ENCODE results near the gene CXCR1. TPM values are rescaled to one million over a fixed set of nuclear protein-coding genes. Genes with fewer than 3 reads are reported as not detected.
A peak's percentile ranks its signal among the peaks of the same experiment; 100 is the strongest.

CXCR1 gene
- total RNA-seq, 5 donors from 2014 or later (not counting 1 experiment from before 2014, with no cell fraction given) = 0.12 to 0.25 (median 0.18) TPM; not detected in 1

GRCh38 chr2:218169757-218170546 is 3.2 kb upstream of the CXCR1 start:
- CTCF ChIA-PET = no interaction called here

GRCh38 chr2:218168635-218169462 is 2.1 kb upstream of the CXCR1 start:
- Histone ChIP-seq H3K27me3 (replicated peaks in 1 of 2; ENCODE audit: control insufficient read depth in 2 of 2, extremely low read depth in 1 of 2, insufficient read depth in 2 of 2, low read length in 1 of 2) (peaks cover 0 to 11% of the 10 kb centered on the region in 2 experiments), H3K9me3 (no peaks in the 10 kb centered on the region), H3K27ac (ENCODE audit: low read length) (no peak overlapping the region), H3K4me3 (ENCODE audit: control insufficient read depth in 1 of 2, extremely low read depth in 1 of 2, low read length in 1 of 2) (no peak overlapping the region), H3K4me1 (ENCODE audit: control insufficient read depth in 1 of 2, extremely low read depth in 1 of 2, insufficient read depth in 2 of 2, low read length in 2 of 2) (peaks cover 9 to 34% of the 10 kb centered on the region in 2 experiments), H3K36me3 (ENCODE audit: control insufficient read depth in 2 of 2, extremely low read depth in 1 of 2, insufficient read depth in 1 of 2, low read length in 1 of 2) (no peaks in the 10 kb centered on the region)
- WGBS (ENCODE audit: insufficient coverage) = 100% methylated on average over 1 of the region's 9 CpGs
- Mint-ChIP-seq H3K36me3 (no peaks in the 10 kb centered on the region), H3K4me1 (peaks cover 33 to 42% (median 39%) of the 10 kb centered on the region in 3 donors), H3K27ac (no peak overlapping the region), H3K27me3 (peaks cover 8 to 9% of the 10 kb centered on the region in 2 donors), H3K9me3 (no peaks in the 10 kb centered on the region), H3K4me3 (no peak overlapping the region)
- ATAC-seq (replicated peaks in 1 of 4) = peak; percentile 41 to 71 (median 51)
- POLR2A ChIA-PET = no interaction called here
- CTCF ChIA-PET = interaction anchor here (1.4 to 2.8 kb wide), 2 partner anchors 61 to 133 kb away, joined by 4 to 16 read pairs; no protein-coding TSS in a partner anchor
- peak; percentile 31 to 82 (median 63) for DNase-seq

More at GRCh38 chr2:218169757-218170546, 3.2 kb upstream of the CXCR1 start:
- H3K27me3 ChIP-seq (replicated peaks in 1 of 2; ENCODE audit: control insufficient read depth in 2 of 2, extremely low read depth in 1 of 2, insufficient read depth in 2 of 2, low read length in 1 of 2) = peaks cover 0 to 11% of the 10 kb centered on the region in 2 experiments
- no peaks in the 10 kb centered on the region for H3K9me3 Mint-ChIP-seq
- H3K27ac ChIP-seq (ENCODE audit: low read length) = no peak overlapping the region
- H3K4me1 ChIP-seq (ENCODE audit: control insufficient read depth in 1 of 2, extremely low read depth in 1 of 2, insufficient read depth in 2 of 2, low read length in 2 of 2) = peaks cover 9 to 34% of the 10 kb centered on the region in 2 experiments
- no CpG with 5 or more reads among the region's 5 CpGs for WGBS (ENCODE audit: insufficient coverage)
- peaks cover 33 to 42% (median 39%) of the 10 kb centered on the region in 3 donors for H3K4me1 Mint-ChIP-seq
- H3K36me3 Mint-ChIP-seq = no peaks in the 10 kb centered on the region
- peaks cover 5 to 8% of the 10 kb centered on the region in 2 donors for H3K27me3 Mint-ChIP-seq
- no peak overlapping the region for H3K27ac Mint-ChIP-seq
- POLR2A ChIA-PET = no interaction called here
- no peaks in the 10 kb centered on the region for H3K9me3 ChIP-seq
- no peak overlapping the region for H3K4me3 Mint-ChIP-seq
- ATAC-seq (replicated peaks in 1 of 4) (no peak), DNase-seq (no peak)
- H3K36me3 ChIP-seq (ENCODE audit: control insufficient read depth in 2 of 2, extremely low read depth in 1 of 2, insufficient read depth in 1 of 2, low read length in 1 of 2) = no peaks in the 10 kb centered on the region
- H3K4me3 ChIP-seq (ENCODE audit: control insufficient read depth in 1 of 2, extremely low read depth in 1 of 2, low read length in 1 of 2) = no peak overlapping the region

GRCh38 chr2:218168016-218168415 is 1.3 kb upstream of the CXCR1 start:
- H3K9me3 ChIP-seq = no peaks in the 10 kb centered on the region
- peaks cover 9 to 34% of the 10 kb centered on the region in 2 experiments for H3K4me1 ChIP-seq (ENCODE audit: control insufficient read depth in 1 of 2, extremely low read depth in 1 of 2, insufficient read depth in 2 of 2, low read length in 2 of 2)
- H3K36me3 ChIP-seq (ENCODE audit: control insufficient read depth in 2 of 2, extremely low read depth in 1 of 2, insufficient read depth in 1 of 2, low read length in 1 of 2) = no peaks in the 10 kb centered on the region
- WGBS (ENCODE audit: insufficient coverage) = 89% methylated on average over 1 of the region's 1 CpG
- ChIA-PET POLR2A (no interaction called here), CTCF (interaction anchor here (1.4 to 2.8 kb wide), 3 partner anchors 62 to 134 kb away, joined by 4 to 16 read pairs (median 8); no protein-coding TSS in a partner anchor)
- ATAC-seq (replicated peaks in 1 of 4) (no peak), DNase-seq (no peak)
- peak overlapping the region in 1 of 3 donors; percentile 74 for H3K4me3 Mint-ChIP-seq
- H3K27me3 ChIP-seq (replicated peaks in 1 of 2; ENCODE audit: control insufficient read depth in 2 of 2, extremely low read depth in 1 of 2, insufficient read depth in 2 of 2, low read length in 1 of 2) = peaks cover 0 to 18% of the 10 kb centered on the region in 2 experiments
- no peaks in the 10 kb centered on the region for H3K36me3 Mint-ChIP-seq
- H3K27me3 Mint-ChIP-seq = peaks cover 8 to 9% of the 10 kb centered on the region in 2 donors
- no peaks in the 10 kb centered on the region for H3K9me3 Mint-ChIP-seq
- no peak overlapping the region for H3K4me3 ChIP-seq (ENCODE audit: control insufficient read depth in 1 of 2, extremely low read depth in 1 of 2, low read length in 1 of 2)
- H3K4me1 Mint-ChIP-seq = peaks cover 33 to 42% (median 39%) of the 10 kb centered on the region in 3 donors
- no peak overlapping the region for H3K27ac ChIP-seq (ENCODE audit: low read length)
- H3K27ac Mint-ChIP-seq = no peak overlapping the region

GRCh38 chr2:218162814-218163213 is 3.9 kb downstream of the CXCR1 start:
- no peak for ATAC-seq (replicated peaks in 1 of 4)
- H3K27me3 Mint-ChIP-seq = peaks cover 3 to 4% of the 10 kb centered on the region in 2 donors
- WGBS (ENCODE audit: insufficient coverage) = 78% methylated on average over 1 of the region's 1 CpG

GRCh38 chr2:218161644-218162043 is 5.1 kb downstream of the CXCR1 start:
- no peaks in the 10 kb centered on the region for H3K36me3 ChIP-seq (ENCODE audit: control insufficient read depth in 2 of 2, extremely low read depth in 1 of 2, insufficient read depth in 1 of 2, low read length in 1 of 2)
- Mint-ChIP-seq H3K27ac (no peak overlapping the region), H3K4me1 (peaks cover 10 to 11% (median 11%) of the 10 kb centered on the region in 3 donors), H3K9me3 (no peaks in the 10 kb centered on the region), H3K4me3 (no peak overlapping the region), H3K27me3 (peaks cover 4% of the 10 kb centered on the region in 2 donors), H3K36me3 (no peaks in the 10 kb centered on the region)
- ATAC-seq (replicated peaks in 1 of 4) = no peak
- no peak overlapping the region for H3K27ac ChIP-seq (ENCODE audit: low read length)
- POLR2A ChIA-PET = no interaction called here
- no peak for DNase-seq
- CTCF ChIA-PET = no interaction called here
- H3K4me1 ChIP-seq (ENCODE audit: control insufficient read depth in 1 of 2, extremely low read depth in 1 of 2, insufficient read depth in 2 of 2, low read length in 2 of 2) = peaks cover 2 to 9% of the 10 kb centered on the region in 2 experiments
- peaks cover 0 to 13% of the 10 kb centered on the region in 2 experiments for H3K27me3 ChIP-seq (replicated peaks in 1 of 2; ENCODE audit: control insufficient read depth in 2 of 2, extremely low read depth in 1 of 2, insufficient read depth in 2 of 2, low read length in 1 of 2)
- 100% methylated on average over 1 of the region's 2 CpGs for WGBS (ENCODE audit: insufficient coverage)
- no peak overlapping the region for H3K4me3 ChIP-seq (ENCODE audit: control insufficient read depth in 1 of 2, extremely low read depth in 1 of 2, low read length in 1 of 2)
- no peaks in the 10 kb centered on the region for H3K9me3 ChIP-seq

More at GRCh38 chr2:218162814-218163213, 3.9 kb downstream of the CXCR1 start:
- Histone ChIP-seq H3K27ac (ENCODE audit: low read length) (no peak overlapping the region), H3K27me3 (replicated peaks in 1 of 2; ENCODE audit: control insufficient read depth in 2 of 2, extremely low read depth in 1 of 2, insufficient read depth in 2 of 2, low read length in 1 of 2) (peaks cover 0 to 11% of the 10 kb centered on the region in 2 experiments), H3K4me3 (ENCODE audit: control insufficient read depth in 1 of 2, extremely low read depth in 1 of 2, low read length in 1 of 2) (no peak overlapping the region), H3K4me1 (ENCODE audit: control insufficient read depth in 1 of 2, extremely low read depth in 1 of 2, insufficient read depth in 2 of 2, low read length in 2 of 2) (peaks cover 9 to 20% of the 10 kb centered on the region in 2 experiments), H3K36me3 (ENCODE audit: control insufficient read depth in 2 of 2, extremely low read depth in 1 of 2, insufficient read depth in 1 of 2, low read length in 1 of 2) (no peaks in the 10 kb centered on the region), H3K9me3 (no peaks in the 10 kb centered on the region)
- Mint-ChIP-seq H3K27ac (no peak overlapping the region), H3K9me3 (no peaks in the 10 kb centered on the region), H3K4me3 (no peak overlapping the region), H3K36me3 (no peaks in the 10 kb centered on the region), H3K4me1 (peaks cover 21 to 23% (median 22%) of the 10 kb centered on the region in 3 donors)
- ChIA-PET CTCF (interaction anchor here (0.6 to 0.7 kb wide), 3 partner anchors 81 to 538 kb away, joined by 3 to 5 read pairs (median 4); no protein-coding TSS in a partner anchor), POLR2A (no interaction called here)
- DNase-seq = no peak

- Mint-ChIP-seq H3K36me3 (no peaks in the 10 kb centered on the region), H3K4me1 (no peaks in the 10 kb centered on the region), H3K27me3 (peaks cover 0 to 4% of the 10 kb centered on the region in 2 donors), H3K9me3 (no peaks in the 10 kb centered on the region), H3K27ac (no peak overlapping the region), H3K4me3 (no peak overlapping the region)
- H3K4me1 ChIP-seq (ENCODE audit: control insufficient read depth in 1 of 2, extremely low read depth in 1 of 2, insufficient read depth in 2 of 2, low read length in 2 of 2) = no peaks in the 10 kb centered on the region
- POLR2A ChIA-PET = no interaction called here
- 100% methylated on average over 1 of the region's 7 CpGs for WGBS (ENCODE audit: insufficient coverage)
- no peak for DNase-seq
- CTCF ChIA-PET = no interaction called here
- H3K27ac ChIP-seq (ENCODE audit: low read length) = no peak overlapping the region
- no peaks in the 10 kb centered on the region for H3K36me3 ChIP-seq (ENCODE audit: control insufficient read depth in 2 of 2, extremely low read depth in 1 of 2, insufficient read depth in 1 of 2, low read length in 1 of 2)
- peaks cover 0 to 7% of the 10 kb centered on the region in 2 experiments for H3K27me3 ChIP-seq (replicated peaks in 1 of 2; ENCODE audit: control insufficient read depth in 2 of 2, extremely low read depth in 1 of 2, insufficient read depth in 2 of 2, low read length in 1 of 2)
- no peak overlapping the region for H3K4me3 ChIP-seq (ENCODE audit: control insufficient read depth in 1 of 2, extremely low read depth in 1 of 2, low read length in 1 of 2)
- no peaks in the 10 kb centered on the region for H3K9me3 ChIP-seq
- ATAC-seq (replicated peaks in 1 of 4) = no peak
These were observed 10.7 kb downstream of the CXCR1 start for GRCh38 chr2:218155953-218156479.
